Measurements from ENCODE around the gene KRT40.
"Not testable (repeated sequence)": the region's sequence is repeated elsewhere in the genome, so short reads cannot be mapped to it uniquely, and the experiment has no call there.

Gene KRT40

GRCh38 chr17:40984226-40984625 is at the start of gene KRT40:
Gene KRT40, minus strand, starts transcription at chr17:40984326. Its CDS starts 53 bp downstream, at chr17:40984273.
- no peak for DNase-seq (ENCODE audit: low read depth)

DNA sequence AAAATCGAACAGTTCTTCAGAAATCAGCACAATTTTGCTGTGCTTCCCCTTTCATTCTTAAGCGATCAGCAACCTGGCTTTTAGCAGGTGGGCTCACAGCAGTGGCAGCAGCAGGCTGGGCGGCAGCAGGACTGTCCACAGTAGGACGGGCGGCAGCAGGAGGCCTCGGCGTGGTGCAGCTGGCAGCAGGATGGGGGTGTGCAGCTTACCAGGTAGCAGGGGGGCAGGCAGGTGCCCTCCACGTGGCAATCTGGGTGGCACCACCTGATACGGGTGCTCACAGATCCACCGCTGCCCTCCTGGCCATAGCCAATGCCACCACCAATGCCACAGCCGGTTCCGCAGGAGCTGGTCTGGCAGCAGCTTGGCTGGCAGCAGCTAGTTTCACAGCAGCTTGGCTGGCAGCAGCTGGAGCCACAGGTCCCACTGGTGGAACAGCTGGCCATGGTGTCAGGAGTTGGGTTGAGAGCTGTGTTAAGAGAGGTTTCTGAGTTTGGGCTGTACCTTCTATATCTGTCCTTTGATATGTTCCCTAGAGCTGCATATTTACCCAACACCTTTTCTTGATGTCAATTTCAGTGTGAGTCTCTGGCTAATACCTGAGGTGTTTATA is 45.6 kb upstream of the KRT40 start, which contains the start of gene KRTAP1-4:
KRTAP1-4 (minus strand) TSS at position 563 of the 613 bp plus-strand sequence; CDS start at position 446, 117 bp downstream.
- no peak for DNase-seq (ENCODE audit: low read depth)

- DNase-seq (ENCODE audit: low read depth): peak; percentile 48
These were observed 42.8 kb upstream of the KRT40 start, which contains the start of gene KRTAP1-5 for GRCh38 chr17:41026715-41027471. Gene KRTAP1-5, minus strand, starts transcription at chr17:41027208. Its CDS starts 53 bp downstream, at chr17:41027155.

DNA sequence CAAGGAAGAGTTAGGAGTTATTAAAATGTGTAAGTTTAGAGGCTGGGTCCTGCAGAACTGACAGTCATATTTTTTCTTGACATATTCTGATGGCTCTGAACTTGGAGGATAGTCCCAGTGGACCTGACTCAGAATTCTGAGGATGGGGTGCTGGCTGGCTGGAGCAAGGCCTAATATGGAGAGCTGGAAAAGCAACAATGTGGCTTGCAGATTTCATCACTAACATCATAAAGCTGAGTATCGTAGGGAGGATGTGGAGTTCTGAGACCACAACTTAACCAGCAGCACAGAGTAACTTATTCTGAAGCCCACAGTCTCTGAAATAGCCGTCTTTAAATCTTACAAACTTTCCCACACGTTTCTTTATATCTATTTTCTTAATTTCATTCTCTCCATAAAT is 40.6 kb upstream of the KRT40 start:
- no peak for DNase-seq (ENCODE audit: low read depth)

GRCh38 chr17:41020336-41020735 is 36.2 kb upstream of the KRT40 start:
- DNase-seq (ENCODE audit: low read depth): no peak

- DNase-seq (ENCODE audit: low read depth): no peak
These were observed 35.3 kb upstream of the KRT40 start for GRCh38 chr17:41019415-41019814.

GRCh38 chr17:41018541-41018940 is 34.4 kb upstream of the KRT40 start:
- no peak for DNase-seq (ENCODE audit: low read depth)

- DNase-seq (ENCODE audit: low read depth): no peak
These were observed 32.6 kb upstream of the KRT40 start for GRCh38 chr17:41016578-41017215.

- no peak for DNase-seq (ENCODE audit: low read depth)
These were observed 31.3 kb upstream of the KRT40 start for GRCh38 chr17:41015454-41015853.

DNA sequence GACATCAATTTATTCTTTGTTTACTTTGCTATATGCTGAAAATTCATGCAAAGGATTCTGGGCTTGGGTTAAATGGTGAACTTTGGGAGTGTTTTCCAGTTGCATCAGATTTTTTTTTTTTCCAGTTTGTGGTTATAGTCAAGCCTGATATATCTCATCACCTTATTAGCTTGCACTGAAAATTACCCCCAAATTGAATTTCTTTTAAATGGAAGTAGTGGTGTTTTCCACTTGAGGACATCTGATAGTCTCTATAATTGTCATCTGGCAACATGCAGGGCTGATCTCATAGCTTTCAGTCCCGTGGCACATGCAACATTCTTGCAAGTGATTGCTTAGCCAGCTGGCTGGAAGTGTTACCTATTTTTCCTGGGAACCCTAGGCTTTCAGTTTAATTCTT is 29.5 kb upstream of the KRT40 start:
- no peak for DNase-seq (ENCODE audit: low read depth)

GRCh38 chr17:41013181-41013580 is 29.1 kb upstream of the KRT40 start:
- DNase-seq (ENCODE audit: low read depth): no peak

- DNase-seq (ENCODE audit: low read depth): no peak
These were observed 28.4 kb upstream of the KRT40 start for GRCh38 chr17:41012326-41013120.

DNA sequence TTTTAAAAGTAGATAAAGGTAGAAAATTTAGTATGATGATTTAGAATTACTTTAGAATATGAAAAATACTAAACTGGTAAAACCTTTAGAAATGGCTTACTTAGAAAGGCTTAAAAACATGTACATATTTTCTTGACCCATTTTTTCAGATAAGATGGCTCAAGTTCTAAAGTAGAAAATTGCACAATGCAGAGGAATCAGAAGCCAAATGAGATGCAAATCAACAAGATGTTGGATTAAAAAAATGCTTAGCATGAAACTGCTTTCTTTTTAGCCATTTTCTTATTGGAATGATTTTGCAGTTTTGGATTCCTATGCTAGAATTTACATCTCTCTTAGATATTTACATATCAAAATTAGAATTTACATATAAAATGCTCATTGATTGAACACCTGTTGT is 26.3 kb upstream of the KRT40 start:
- DNase-seq (ENCODE audit: low read depth): no peak

DNA sequence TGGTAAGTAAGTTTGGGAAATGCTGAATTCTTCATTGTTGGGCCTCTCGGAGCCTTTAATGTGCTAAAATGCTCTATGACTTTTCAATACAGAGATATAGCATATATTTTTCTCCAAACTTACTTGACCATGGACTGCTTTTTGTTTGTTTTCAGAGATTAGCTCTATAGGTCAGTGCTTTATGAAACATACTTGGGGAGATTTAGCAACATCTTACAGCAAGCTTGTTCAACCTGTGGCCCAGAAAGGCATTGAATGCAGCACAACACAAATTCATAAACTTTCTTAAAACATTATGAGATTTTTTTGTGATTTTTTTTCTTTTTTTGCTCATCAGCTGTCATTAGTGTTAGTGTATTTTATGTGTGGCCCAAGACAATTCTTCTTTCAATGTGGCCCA is 25.8 kb upstream of the KRT40 start:
- no peak for DNase-seq (ENCODE audit: low read depth)

DNA sequence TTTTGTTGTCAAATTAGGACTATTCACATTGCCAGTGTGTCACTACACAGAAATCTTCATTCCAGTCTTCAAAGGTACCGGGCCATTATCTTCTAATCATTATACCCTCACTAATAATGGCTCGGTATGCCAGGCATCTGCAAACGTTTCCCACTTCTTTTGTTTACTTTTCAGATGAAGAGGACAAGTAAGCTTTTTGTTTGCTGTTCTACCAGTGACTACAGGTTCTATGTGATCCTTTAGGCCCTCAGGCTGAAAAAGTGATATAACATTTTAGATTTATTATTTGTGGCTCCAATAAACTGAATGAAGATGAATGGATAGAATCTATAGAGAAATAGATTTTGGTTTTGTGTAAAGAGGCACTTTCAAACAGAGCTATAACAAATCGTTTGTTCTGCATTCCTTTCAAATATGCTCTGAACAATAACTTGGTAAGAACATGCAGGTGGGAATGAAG is 25.2 kb upstream of the KRT40 start:
- DNase-seq (ENCODE audit: low read depth): no peak

DNA sequence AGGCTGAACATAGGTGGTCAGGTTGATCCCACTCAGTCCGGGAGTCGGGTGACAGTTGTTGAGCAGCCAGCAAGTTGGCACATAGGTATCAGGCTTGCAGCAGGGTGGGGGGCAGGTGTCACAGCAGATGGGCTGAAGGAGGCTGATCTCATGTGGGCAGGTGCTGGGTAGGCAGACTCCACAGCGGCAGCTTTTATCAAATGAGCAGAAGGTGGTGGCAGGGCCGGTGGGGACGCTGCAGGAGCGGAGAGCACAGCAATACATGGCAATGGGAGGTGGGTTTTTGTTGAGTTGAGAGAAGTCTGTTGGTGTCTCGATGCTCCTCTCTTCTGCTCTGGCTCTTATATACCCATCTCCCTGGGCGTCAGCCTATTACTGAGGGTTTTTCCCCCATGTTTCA is 24.7 kb upstream of the KRT40 start, which contains the start of gene KRTAP3-1:
KRTAP3-1 (minus strand) TSS at position 318 of the 400 bp plus-strand sequence; CDS start at position 264, 54 bp downstream.
- DNase-seq (ENCODE audit: low read depth): no peak

- DNase-seq (ENCODE audit: low read depth): no peak
These were observed 20.3 kb upstream of the KRT40 start for GRCh38 chr17:41004397-41004796.

DNA sequence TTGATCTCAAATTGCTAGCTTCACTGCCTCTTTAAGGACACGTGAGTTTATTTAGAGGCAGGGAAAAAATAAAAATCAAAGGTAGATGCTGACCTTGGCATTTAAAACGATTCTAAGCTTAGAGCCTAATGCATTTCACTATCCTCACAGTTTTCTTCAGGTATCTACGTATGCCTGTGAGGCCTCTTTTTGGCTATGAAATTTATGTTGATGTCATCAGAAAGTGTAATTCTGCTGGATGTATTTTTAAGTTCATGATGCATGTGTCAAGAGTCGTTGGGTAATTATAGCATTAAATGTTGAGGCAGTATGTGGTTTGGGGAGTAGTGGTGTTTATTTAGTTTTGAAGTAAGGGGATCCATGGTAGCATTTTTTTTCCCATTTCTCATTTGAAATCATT is 19.8 kb upstream of the KRT40 start:
- DNase-seq (ENCODE audit: low read depth): no peak

GRCh38 chr17:41002814-41003213 is 18.7 kb upstream of the KRT40 start:
- no peak for DNase-seq (ENCODE audit: low read depth)

DNA sequence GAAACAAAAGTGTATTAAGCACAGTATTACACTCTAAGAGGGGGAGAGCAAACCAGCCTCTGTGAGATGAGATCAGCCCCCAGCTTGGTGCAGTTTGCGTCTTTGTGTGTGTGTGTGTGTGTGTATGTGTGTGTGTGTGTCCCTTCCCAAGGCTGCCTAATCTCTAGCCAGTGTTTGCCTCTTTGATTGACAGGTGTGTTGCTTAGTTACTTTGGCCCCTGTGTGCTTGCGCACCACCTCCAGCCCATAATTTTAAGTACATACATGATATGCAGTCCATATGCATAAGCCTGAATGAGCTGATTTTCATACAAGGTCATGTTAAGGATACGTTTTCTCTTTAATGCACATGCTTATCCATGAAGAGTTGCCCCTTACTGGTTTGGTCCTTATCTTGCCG is 17.7 kb upstream of the KRT40 start:
- no peak for DNase-seq (ENCODE audit: low read depth)

DNA sequence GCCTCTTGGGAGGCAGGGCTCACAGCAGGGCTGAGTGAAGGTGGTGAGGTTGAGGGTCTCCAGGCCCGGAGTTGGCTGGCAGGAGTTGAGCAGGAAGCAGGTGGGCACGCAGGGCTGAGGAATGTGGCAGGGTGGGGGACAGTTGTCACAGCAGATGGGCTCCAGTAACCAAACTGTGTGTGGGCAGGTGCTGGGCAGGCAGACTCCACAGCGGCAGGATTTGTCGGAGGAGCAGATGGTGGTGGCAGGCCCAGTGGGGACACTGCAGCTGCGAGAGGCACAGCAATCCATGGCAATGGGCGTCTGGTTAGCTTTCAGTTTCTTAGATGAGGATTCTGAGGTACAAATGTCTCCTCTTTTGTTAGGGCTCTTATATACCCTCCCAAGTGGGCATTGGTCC is 15.4 kb upstream of the KRT40 start, which contains the start of gene KRTAP3-2:
KRTAP3-2 (minus strand) TSS at position 344 of the 400 bp plus-strand sequence; CDS start at position 291, 53 bp downstream.
- not testable (repeated sequence) for DNase-seq (ENCODE audit: low read depth)

- DNase-seq (ENCODE audit: low read depth): no peak
These were observed 13.2 kb upstream of the KRT40 start for GRCh38 chr17:40997361-40997760.

Measured in HS-27A (cell line).